Liver (tissue), 9 donors: ENCODE results near the gene MAPK1. TPM values are rescaled to one million over a fixed set of nuclear protein-coding genes. Genes with fewer than 3 reads are reported as not detected.

Experiments used
- DNase-seq: peaks from one replicate; pipeline ENCODE4 v3.0.0-alpha.2; 2017; ENCODE audit warnings: low spot score
- H3K27ac ChIP-seq, 2 donors: one replicate each; pipeline ENCODE4 v1.7.0; 2013; ENCODE audit warnings: inconsistent platforms in 2 of 2, low read length in 2 of 2, control low read depth in 1 of 2, low read depth in 1 of 2, mild to moderate bottlenecking in 1 of 2
- H3K27me3 ChIP-seq, 4 donors: one replicate each; pipeline versions ENCODE4 v1.6.1 to v1.7.0; 2013; ENCODE audit warnings: low read length in 3 of 4, inconsistent platforms in 1 of 4, mild to moderate bottlenecking in 1 of 4, moderate library complexity in 1 of 4; ENCODE audit not compliant: control insufficient read depth in 4 of 4, insufficient read depth in 4 of 4
- H3K36me3 ChIP-seq, 4 donors: one replicate each; pipeline versions ENCODE4 v1.6.1 to v1.7.0; 2013; ENCODE audit warnings: low read length in 3 of 4, mild to moderate bottlenecking in 3 of 4, low read depth in 1 of 4, moderate library complexity in 1 of 4; ENCODE audit not compliant: control insufficient read depth in 4 of 4, insufficient read depth in 3 of 4
- H3K4me1 ChIP-seq, 4 donors: one replicate each; pipeline versions ENCODE4 v1.6.1 to v1.7.0; 2013; ENCODE audit warnings: low read length in 3 of 4, mild to moderate bottlenecking in 3 of 4, moderate library complexity in 1 of 4; ENCODE audit not compliant: control insufficient read depth in 4 of 4, insufficient read depth in 4 of 4
- H3K4me3 ChIP-seq, 3 donors: one replicate each; pipeline versions ENCODE4 v1.6.1 to v1.7.0; 2013; ENCODE audit warnings: low read length in 3 of 3, control low read depth in 1 of 3, low read depth in 1 of 3, mild to moderate bottlenecking in 1 of 3
- H3K9ac ChIP-seq, 2 donors: one replicate each; pipeline ENCODE4 v1.7.0; 2013; ENCODE audit warnings: low read length in 2 of 2, mild to moderate bottlenecking in 2 of 2, moderate library complexity in 2 of 2, control low read depth in 1 of 2, low read depth in 1 of 2
- H3K9me3 ChIP-seq, 4 donors: one replicate each; pipeline versions ENCODE4 v1.6.1 to v1.7.0; 2013; ENCODE audit warnings: low read length in 3 of 4; ENCODE audit not compliant: control insufficient read depth in 4 of 4
- FOXA1 ChIP-seq: IDR thresholded peaks from 2 replicates; pipeline ENCODE4 v1.6.1; 2016; ENCODE audit warnings: antibody characterized with exemption
- FOXA2 ChIP-seq: IDR thresholded peaks from 2 replicates; pipeline ENCODE4 v1.6.1; 2016; ENCODE audit warnings: antibody characterized with exemption
- GABPA ChIP-seq, 2 donors: IDR thresholded peaks in 1 of 2; conservative IDR thresholded peaks in 1 of 2; 2 replicates each; pipeline ENCODE4 v1.6.1; 2016; ENCODE audit warnings: antibody characterized with exemption in 2 of 2, mild to moderate bottlenecking in 1 of 2, moderate library complexity in 1 of 2
- HNF4A ChIP-seq, 2 donors: conservative IDR thresholded peaks; 2 replicates each; pipeline ENCODE4 v1.6.1; 2016; ENCODE audit warnings: antibody characterized with exemption in 2 of 2, mild to moderate bottlenecking in 2 of 2
- HNF4G ChIP-seq: IDR thresholded peaks from 2 replicates; pipeline ENCODE4 v1.6.1; 2016; ENCODE audit warnings: antibody characterized with exemption
- JUND ChIP-seq, 2 donors: IDR thresholded peaks; 2 replicates each; pipeline ENCODE4 v1.6.1; 2016; ENCODE audit warnings: antibody characterized with exemption in 2 of 2
- NR2F2 ChIP-seq: IDR thresholded peaks from 2 replicates; pipeline ENCODE4 v1.6.1; 2016; ENCODE audit warnings: antibody characterized with exemption
- RAD21 ChIP-seq, 2 donors: IDR thresholded peaks; 2 replicates each; pipeline ENCODE4 v1.6.1; 2016; ENCODE audit warnings: antibody characterized with exemption in 2 of 2, mild to moderate bottlenecking in 2 of 2
- RXRA ChIP-seq, 2 donors: IDR thresholded peaks; 2 replicates each; pipeline ENCODE4 v1.6.1; 2017 to 2018; ENCODE audit warnings: antibody characterized with exemption in 2 of 2, mild to moderate bottlenecking in 1 of 2
- SP1 ChIP-seq: IDR thresholded peaks from 2 replicates; pipeline ENCODE4 v1.6.1; 2018; ENCODE audit warnings: antibody characterized with exemption, mild to moderate bottlenecking
- TAF1 ChIP-seq: conservative IDR thresholded peaks from 2 replicates; pipeline ENCODE4 v1.6.1; 2016; ENCODE audit warnings: antibody characterized with exemption, mild to moderate bottlenecking
- YY1 ChIP-seq: IDR thresholded peaks from 2 replicates; pipeline ENCODE4 v1.6.1; 2016; ENCODE audit warnings: antibody characterized with exemption, mild to moderate bottlenecking
- WGBS: extraction: QIAGEN DNeasy Blood & Tissue Kit; methylation state at CpG from one replicate; pipeline ENCODE4 v1.1.7; 2013; 5-methylcytosine and 5-hydroxymethylcytosine counted together
- polyA plus RNA-seq, 2 donors: library from polyadenylated mRNA; stranded (reverse) in 1 of 2; unstranded in 1 of 2; fragments of 200-250 nt in 1 of 2; fragments of >200 nt in 1 of 2; fragmentation: Nextera tagmentation in 1 of 2; extraction: Ambion mirVana in 1 of 2; gene quantifications; one replicate each; pipeline versions ENCODE4 v1.2.1 to v1.2.3, GENCODE V29; 2013 to 2015
- total RNA-seq, 2 donors: library from RNA; depleted of rRNA; stranded (reverse); fragments of >200 nt; gene quantifications; one replicate each; pipeline ENCODE4 v1.2.3, GENCODE V29; 2014
- TF ChIP-seq, protein P1 (sequence below): IDR thresholded peaks from 2 replicates; pipeline ENCODE4 v1.6.1; 2016; ENCODE audit warnings: antibody characterized with exemption
- TF ChIP-seq, protein P2 (sequence below): IDR thresholded peaks from 2 replicates; pipeline ENCODE4 v1.6.1; 2016; ENCODE audit warnings: antibody characterized with exemption
- TF ChIP-seq, protein P3 (sequence below): fragments of 150-350 bp; IDR thresholded peaks from 2 replicates; pipeline ENCODE4 v1.5.1; 2017; ENCODE audit warnings: improper control_type of control experiment, low read depth, low read length; ENCODE audit not compliant: missing input control
- TF ChIP-seq, protein P4 (sequence below): IDR thresholded peaks from 2 replicates; pipeline ENCODE4 v1.6.1; 2016; ENCODE audit warnings: antibody characterized with exemption
- donor health status: healthy.
- donor health status: healthy.
- donor health status: healthy.
- donor health status: healthy.
- donor health status: healthy.

MAPK1 gene
- total and polyA plus RNA-seq, 4 donors, result 8.3 to 31.8 (median 22.8) TPM

DNA sequence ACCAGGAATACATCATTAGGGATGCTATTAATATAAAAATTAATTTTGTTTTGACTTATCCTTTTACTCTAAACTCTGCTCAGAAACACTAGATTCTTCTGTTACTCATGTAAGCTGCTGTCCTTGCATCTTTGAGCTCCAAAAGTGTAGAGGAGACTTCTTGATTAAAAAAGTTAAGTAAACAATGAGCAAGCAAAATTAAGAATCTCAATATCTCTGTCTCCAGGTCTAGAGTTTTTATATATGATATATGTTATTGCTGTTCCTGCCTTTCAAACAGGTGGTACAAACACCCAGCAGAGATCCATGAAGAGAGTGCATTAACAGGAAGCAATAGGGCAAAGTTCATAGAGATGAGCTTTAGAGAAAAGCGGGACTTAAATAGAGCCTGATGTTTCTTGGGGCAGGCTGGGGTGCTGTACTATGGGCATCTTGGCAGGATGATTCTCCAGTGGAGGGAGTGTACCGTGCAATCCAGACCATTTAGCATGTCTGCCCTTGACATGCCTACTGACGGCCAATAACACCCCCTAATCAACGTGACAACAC, 6.9 kb downstream of the MAPK1 start:
- Histone ChIP-seq H3K4me1 (peaks cover 5 to 37% (median 25%) of the 10 kb centered on the region in 4 donors), H3K27ac (no peak overlapping the region), H3K36me3 (no peaks in the 10 kb centered on the region), H3K27me3 (no peaks in the 10 kb centered on the region), H3K9ac (no peak overlapping the region), H3K4me3 (no peak overlapping the region), H3K9me3 (no peaks in the 10 kb centered on the region)
- no peak for TF ChIP-seq FOXA2
- peak; percentile 13 to 39 for TF ChIP-seq HNF4A (conservative IDR thresholded peaks at IDR 0.05)
- TF ChIP-seq TAF1, result no peak
- TF ChIP-seq, protein P1, sequence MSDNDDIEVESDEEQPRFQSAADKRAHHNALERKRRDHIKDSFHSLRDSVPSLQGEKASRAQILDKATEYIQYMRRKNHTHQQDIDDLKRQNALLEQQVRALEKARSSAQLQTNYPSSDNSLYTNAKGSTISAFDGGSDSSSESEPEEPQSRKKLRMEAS, result no peak
- no peak for TF ChIP-seq NR2F2
- TF ChIP-seq RAD21 (IDR thresholded peaks at IDR 0.05), result no peak
- TF ChIP-seq SP1, result peak; percentile 5
- TF ChIP-seq, protein P2, sequence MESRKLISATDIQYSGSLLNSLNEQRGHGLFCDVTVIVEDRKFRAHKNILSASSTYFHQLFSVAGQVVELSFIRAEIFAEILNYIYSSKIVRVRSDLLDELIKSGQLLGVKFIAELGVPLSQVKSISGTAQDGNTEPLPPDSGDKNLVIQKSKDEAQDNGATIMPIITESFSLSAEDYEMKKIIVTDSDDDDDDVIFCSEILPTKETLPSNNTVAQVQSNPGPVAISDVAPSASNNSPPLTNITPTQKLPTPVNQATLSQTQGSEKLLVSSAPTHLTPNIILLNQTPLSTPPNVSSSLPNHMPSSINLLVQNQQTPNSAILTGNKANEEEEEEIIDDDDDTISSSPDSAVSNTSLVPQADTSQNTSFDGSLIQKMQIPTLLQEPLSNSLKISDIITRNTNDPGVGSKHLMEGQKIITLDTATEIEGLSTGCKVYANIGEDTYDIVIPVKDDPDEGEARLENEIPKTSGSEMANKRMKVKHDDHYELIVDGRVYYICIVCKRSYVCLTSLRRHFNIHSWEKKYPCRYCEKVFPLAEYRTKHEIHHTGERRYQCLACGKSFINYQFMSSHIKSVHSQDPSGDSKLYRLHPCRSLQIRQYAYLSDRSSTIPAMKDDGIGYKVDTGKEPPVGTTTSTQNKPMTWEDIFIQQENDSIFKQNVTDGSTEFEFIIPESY, result no peak
- 73% methylated on average over 4 of the region's 4 CpGs for WGBS
- DNase-seq, result no peak

DNA sequence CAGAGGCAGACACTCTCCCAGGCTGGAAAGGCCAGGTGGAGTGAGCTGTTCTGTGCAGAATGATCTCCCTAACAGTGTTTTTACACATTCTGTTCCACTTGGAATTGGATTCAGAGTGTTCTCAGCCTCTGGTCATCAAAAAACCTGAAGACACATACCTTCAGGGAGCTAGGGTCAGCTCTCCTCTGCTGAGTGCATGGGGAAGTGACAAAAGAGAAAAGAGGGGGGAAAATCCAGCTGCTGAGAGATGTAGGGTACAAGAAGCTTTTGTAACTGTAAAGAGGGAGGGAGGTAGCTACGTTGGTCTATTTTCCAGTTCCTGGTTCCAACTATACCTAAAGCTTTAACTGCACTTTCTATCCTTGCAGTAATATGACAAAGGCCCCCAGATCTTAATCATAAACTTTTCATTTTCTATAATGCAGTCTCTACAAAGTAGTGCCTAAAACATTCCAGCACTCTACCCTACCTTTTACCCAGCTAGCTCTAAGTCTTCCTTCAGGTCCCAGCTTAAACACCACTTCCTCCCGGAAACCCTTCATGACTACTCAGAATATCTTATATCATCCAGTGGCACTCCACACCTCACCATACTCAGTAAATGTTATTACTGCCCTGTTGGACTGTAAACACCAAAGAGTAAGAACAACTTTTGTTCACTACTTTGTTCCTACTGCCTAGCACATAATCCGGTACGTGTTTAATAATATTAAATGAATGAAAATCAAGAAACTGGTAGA, 9.2 kb downstream of the MAPK1 start:
- Histone ChIP-seq H3K9ac (no peak overlapping the region), H3K27me3 (no peaks in the 10 kb centered on the region), H3K36me3 (no peaks in the 10 kb centered on the region), H3K4me3 (no peak overlapping the region), H3K4me1 (peaks cover 6 to 36% (median 24%) of the 10 kb centered on the region in 4 donors), H3K9me3 (no peaks in the 10 kb centered on the region), H3K27ac (no peak overlapping the region)
- TF ChIP-seq, protein P3, sequence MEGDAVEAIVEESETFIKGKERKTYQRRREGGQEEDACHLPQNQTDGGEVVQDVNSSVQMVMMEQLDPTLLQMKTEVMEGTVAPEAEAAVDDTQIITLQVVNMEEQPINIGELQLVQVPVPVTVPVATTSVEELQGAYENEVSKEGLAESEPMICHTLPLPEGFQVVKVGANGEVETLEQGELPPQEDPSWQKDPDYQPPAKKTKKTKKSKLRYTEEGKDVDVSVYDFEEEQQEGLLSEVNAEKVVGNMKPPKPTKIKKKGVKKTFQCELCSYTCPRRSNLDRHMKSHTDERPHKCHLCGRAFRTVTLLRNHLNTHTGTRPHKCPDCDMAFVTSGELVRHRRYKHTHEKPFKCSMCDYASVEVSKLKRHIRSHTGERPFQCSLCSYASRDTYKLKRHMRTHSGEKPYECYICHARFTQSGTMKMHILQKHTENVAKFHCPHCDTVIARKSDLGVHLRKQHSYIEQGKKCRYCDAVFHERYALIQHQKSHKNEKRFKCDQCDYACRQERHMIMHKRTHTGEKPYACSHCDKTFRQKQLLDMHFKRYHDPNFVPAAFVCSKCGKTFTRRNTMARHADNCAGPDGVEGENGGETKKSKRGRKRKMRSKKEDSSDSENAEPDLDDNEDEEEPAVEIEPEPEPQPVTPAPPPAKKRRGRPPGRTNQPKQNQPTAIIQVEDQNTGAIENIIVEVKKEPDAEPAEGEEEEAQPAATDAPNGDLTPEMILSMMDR, result no peak
- TF ChIP-seq, protein P1, result no peak
- peak; percentile 9 to 14 for TF ChIP-seq HNF4A (conservative IDR thresholded peaks at IDR 0.05)
- WGBS, result 78% methylated on average over 4 of the region's 4 CpGs
- DNase-seq, result no peak

DNA sequence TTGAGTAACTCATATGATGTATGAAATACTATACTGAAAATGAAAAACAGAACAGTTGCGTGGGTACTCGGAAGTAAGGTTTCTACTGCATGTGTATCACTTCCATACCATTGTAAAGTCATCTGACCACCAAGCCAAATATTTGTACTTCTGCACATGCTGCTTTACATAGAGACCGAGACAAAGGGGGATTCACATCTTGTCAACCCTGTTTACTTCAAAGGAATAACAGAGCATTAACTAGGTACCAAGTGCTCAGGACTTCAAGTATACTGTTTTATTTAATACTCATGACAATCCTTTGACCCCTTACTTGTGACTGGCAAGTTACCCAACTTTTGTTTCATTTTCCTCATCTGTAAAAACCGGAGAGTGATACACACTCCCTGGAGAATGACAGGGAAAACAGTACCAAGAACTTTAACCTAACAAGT, 9.9 kb downstream of the MAPK1 start:
- DNase-seq, result no peak
- Histone ChIP-seq H3K9me3 (no peaks in the 10 kb centered on the region), H3K36me3 (no peaks in the 10 kb centered on the region), H3K9ac (no peak overlapping the region), H3K27me3 (no peaks in the 10 kb centered on the region), H3K27ac (no peak overlapping the region), H3K4me1 (peaks cover 6 to 36% (median 24%) of the 10 kb centered on the region in 4 donors), H3K4me3 (no peak overlapping the region)
- 65% methylated on average over 4 of the region's 4 CpGs for WGBS
- no peak for TF ChIP-seq GABPA (IDR thresholded peaks at IDR 0.05 in 1 of 2, conservative IDR thresholded peaks at IDR 0.05 in 1 of 2)
- no peak for TF ChIP-seq RXRA (IDR thresholded peaks at IDR 0.05)
- TF ChIP-seq, protein P2, result no peak
- no peak for TF ChIP-seq JUND (IDR thresholded peaks at IDR 0.05)
- no peak for TF ChIP-seq FOXA1
- no peak for TF ChIP-seq HNF4G
- TF ChIP-seq, protein P4, sequence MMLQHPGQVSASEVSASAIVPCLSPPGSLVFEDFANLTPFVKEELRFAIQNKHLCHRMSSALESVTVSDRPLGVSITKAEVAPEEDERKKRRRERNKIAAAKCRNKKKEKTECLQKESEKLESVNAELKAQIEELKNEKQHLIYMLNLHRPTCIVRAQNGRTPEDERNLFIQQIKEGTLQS, result no peak
- TF ChIP-seq, protein P1, result no peak
- no peak for TF ChIP-seq YY1
- no peak for TF ChIP-seq TAF1
- TF ChIP-seq, protein P3, result no peak
- no peak for TF ChIP-seq FOXA2
- no peak for TF ChIP-seq NR2F2
- TF ChIP-seq RAD21 (IDR thresholded peaks at IDR 0.05), result no peak
